ENCODE measurements around the gene CCL13. TPM values are rescaled to one million over a fixed set of nuclear protein-coding genes. Genes with fewer than 3 reads are reported as not detected.

The CCL13 gene
- total RNA-seq, 1 donor from 2014 or later, result not detected

DNA sequence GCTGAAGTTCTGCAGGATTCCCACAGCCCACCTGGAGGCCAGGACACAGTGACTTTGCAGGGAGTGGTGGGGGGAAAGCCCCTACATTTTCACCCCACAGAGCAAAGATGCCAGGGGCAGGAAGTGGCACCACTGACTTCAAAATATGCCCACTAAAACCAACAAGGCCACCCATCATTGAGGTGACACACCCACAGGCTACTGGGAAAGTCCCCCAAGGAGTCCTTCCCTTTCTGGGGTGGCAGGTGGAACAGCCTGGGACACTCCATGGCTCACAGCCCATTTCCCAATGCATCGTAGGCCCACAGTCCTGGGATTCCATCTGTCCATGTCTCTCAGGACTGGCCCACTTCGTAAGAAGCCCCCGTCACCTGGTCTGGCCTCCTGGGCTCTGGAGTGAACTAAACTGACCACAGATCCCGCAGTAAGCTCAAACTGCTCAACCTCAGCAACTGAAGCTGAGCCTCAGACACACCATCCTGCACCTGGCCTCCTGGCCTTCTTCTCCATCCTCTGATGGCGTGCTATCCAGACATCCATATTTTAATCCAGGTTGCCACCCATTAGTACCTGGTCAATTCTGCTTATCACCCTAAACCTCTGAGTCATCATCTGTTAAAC is 14.2 kb downstream of the CCL13 start:
- peak; percentile 36 for DNase-seq (ENCODE audit: extremely low spot score, unreplicated experiment)
- no peaks in the 10 kb centered on the region for H3K36me3 Mint-ChIP-seq
- no peak overlapping the region for H3K27ac Mint-ChIP-seq
- H3K27me3 Mint-ChIP-seq, result peaks cover 16% of the 10 kb centered on the region
- no peak overlapping the region for H3K4me3 Mint-ChIP-seq
- H3K9me3 Mint-ChIP-seq, result no peaks in the 10 kb centered on the region
- no peak for TF ChIP-seq CTCF (conservative IDR thresholded peaks at IDR 0.05)
- H3K4me1 Mint-ChIP-seq (ENCODE audit: unreplicated experiment), result peaks cover 16% of the 10 kb centered on the region

- DNase-seq (ENCODE audit: extremely low spot score, unreplicated experiment), result no peak
- H3K4me3 Mint-ChIP-seq, result no peak overlapping the region
- peaks cover 16% of the 10 kb centered on the region for H3K27me3 Mint-ChIP-seq
- no peaks in the 10 kb centered on the region for H3K9me3 Mint-ChIP-seq
- no peak for TF ChIP-seq CTCF (conservative IDR thresholded peaks at IDR 0.05)
- no peak overlapping the region for H3K27ac Mint-ChIP-seq
- peaks cover 16% of the 10 kb centered on the region for H3K4me1 Mint-ChIP-seq (ENCODE audit: unreplicated experiment)
- H3K36me3 Mint-ChIP-seq, result no peaks in the 10 kb centered on the region
These were observed 14.7 kb downstream of the CCL13 start for GRCh38 chr17:34370997-34371395.

GRCh38 chr17:34371405-34372100 is 15.3 kb downstream of the CCL13 start:
- H3K4me1 Mint-ChIP-seq (ENCODE audit: unreplicated experiment), result peaks cover 16% of the 10 kb centered on the region
- no peak overlapping the region for H3K27ac Mint-ChIP-seq
- no peak overlapping the region for H3K4me3 Mint-ChIP-seq
- TF ChIP-seq CTCF (conservative IDR thresholded peaks at IDR 0.05), result no peak
- H3K27me3 Mint-ChIP-seq, result peaks cover 12% of the 10 kb centered on the region
- H3K9me3 Mint-ChIP-seq, result no peaks in the 10 kb centered on the region
- H3K36me3 Mint-ChIP-seq, result no peaks in the 10 kb centered on the region
- no peak for DNase-seq (ENCODE audit: extremely low spot score, unreplicated experiment)

DNA sequence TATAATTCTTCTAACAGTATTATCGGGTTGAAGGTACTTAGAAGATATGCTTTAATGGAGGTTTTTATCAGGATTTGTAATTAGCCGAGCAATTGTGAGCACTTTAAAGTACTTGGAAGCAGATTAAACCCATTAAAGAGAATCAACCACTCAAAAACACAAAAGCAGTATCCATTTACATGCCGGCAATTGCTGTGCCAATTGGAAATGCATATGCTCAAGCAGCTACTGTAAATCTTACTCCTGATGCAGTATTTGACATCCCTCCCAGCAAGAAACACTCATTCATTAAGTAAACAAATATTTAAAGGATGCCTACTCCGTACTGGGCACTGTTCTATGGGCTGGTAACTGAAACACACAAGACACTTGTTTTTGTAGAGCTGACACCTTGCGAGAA is 18.2 kb downstream of the CCL13 start:
- Mint-ChIP-seq H3K4me3 (no peak overlapping the region), H3K27ac (no peak overlapping the region), H3K36me3 (no peaks in the 10 kb centered on the region), H3K4me1 (ENCODE audit: unreplicated experiment) (peaks cover 16% of the 10 kb centered on the region), H3K9me3 (no peaks in the 10 kb centered on the region), H3K27me3 (peaks cover 9% of the 10 kb centered on the region)
- DNase-seq (ENCODE audit: extremely low spot score, unreplicated experiment), result no peak
- TF ChIP-seq CTCF (conservative IDR thresholded peaks at IDR 0.05), result no peak

DNA sequence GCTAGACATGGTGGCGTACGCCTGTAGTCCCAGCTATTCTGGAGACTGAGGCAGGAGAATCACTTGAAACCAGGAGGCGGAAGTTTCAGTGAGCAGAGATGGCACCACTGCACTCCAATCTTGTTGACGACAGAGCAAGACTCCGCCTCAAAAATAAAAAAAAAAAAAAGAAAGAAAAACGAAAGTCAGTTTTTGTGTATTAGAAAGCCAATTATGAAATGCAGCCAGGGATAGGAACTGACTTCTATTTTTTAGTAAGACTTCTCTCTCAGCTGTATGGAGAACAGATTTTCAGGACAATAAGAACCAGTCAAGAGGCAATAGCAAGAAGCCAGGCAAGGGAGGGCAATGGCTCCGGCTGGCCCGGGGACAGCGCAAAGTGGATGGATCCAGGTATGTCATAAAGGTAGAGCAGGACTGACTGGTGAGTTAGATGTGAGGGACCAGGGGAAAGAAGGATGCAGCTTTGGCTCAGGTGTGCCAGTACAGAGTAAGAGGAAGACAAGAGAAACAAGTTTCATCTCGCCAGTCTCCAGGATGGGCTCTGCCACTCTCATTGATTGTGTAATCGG is 19.2 kb downstream of the CCL13 start:
- Mint-ChIP-seq H3K4me3 (no peak overlapping the region), H3K9me3 (no peaks in the 10 kb centered on the region), H3K4me1 (ENCODE audit: unreplicated experiment) (peaks cover 11% of the 10 kb centered on the region), H3K27me3 (peaks cover 9% of the 10 kb centered on the region), H3K36me3 (no peaks in the 10 kb centered on the region), H3K27ac (no peak overlapping the region)
- no peak for TF ChIP-seq CTCF (conservative IDR thresholded peaks at IDR 0.05)
- DNase-seq (ENCODE audit: extremely low spot score, unreplicated experiment), result peak; percentile 27
